Occipital lobe (tissue), 2 donors: ENCODE data around the gene SUCO. TPM values are rescaled to one million over a fixed set of nuclear protein-coding genes. Genes with fewer than 3 reads are reported as not detected.
"Not testable (repeated sequence)": the region's sequence is repeated elsewhere in the genome, so short reads cannot be mapped to it uniquely, and the experiment has no call there.

ENCODE experiments used
- DNase-seq: peaks from one replicate; lab custom pipeline; 2025; lab: John Stamatoyannopoulos, UW
- total RNA-seq: library from RNA; depleted of rRNA; stranded (reverse); fragments of >200 nt; gene quantifications from one replicate; pipeline ENCODE4 v1.2.3, GENCODE V29; 2014

The SUCO gene
- total RNA-seq, 1 donor from 2014 or later, result 108 TPM

DNA sequence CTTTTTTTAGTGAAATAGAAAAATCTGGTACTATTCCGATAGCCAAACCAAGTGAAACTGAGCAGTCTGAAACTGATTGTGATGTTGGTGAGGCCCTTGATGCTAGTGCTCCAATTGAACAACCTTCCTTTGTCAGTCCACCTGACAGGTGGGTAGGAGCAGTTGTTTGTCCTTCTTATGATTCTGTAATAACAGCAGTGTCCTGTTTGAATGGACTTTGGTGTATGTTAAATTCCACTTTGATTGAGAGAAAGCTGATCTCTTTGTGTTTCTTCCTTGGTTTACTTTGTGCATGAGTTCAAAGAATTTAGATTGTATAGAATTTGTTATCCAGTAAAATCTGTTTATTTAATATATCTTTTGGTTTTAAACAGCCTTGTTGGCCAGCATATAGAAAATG, 24.3 kb downstream of the SUCO start:
- DNase-seq, result no peak

DNA sequence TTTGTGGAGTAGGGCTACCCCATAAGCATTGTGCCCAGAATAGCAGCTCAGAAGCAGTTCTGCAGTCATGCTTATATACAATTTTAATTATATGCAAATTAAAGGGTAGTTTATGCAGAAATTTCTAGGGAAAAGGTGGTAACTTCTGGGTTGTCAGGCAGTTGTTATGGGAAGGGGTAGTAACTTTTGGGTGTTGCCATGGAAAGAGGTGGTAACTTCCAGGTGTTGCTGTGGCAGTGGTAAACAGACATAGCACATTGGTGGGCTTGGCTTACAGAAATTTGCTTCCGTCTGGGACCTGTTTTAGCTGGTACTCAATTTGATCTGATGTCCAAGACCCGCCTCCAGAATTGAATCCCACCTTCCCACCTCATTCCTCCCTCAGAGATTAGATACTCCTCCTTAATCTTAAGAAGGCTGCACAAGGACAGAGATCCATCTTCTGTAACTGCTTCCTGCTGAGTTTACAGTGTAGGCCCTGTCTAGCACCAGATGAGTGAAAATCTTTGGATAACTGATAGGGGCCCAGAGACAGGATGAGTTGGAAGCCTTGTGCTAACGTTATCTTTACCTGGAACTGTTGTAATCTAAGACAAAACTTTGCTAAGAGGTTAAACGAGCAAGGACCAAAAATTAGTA, 26.7 kb downstream of the SUCO start:
- DNase-seq, result no peak

DNA sequence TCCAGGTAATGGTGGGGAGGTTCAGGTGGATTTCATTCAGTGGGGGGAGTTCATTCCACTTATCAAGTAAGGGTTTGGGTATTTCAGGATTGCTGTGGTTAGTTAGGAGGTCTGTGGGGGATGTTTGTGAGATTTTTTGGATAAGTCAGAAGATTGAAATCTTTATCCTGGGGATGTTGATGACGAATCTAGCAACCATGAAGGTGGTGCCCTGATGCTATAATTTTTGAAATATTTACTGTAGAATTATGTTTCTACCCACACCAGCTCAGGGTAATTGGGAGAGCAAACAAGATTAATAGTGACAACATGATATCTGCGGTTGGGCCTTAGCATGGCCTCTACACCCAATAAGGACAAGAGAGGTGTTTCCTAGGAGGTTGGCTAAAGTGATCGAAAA, 28.3 kb downstream of the SUCO start:
- DNase-seq, result no peak

DNA sequence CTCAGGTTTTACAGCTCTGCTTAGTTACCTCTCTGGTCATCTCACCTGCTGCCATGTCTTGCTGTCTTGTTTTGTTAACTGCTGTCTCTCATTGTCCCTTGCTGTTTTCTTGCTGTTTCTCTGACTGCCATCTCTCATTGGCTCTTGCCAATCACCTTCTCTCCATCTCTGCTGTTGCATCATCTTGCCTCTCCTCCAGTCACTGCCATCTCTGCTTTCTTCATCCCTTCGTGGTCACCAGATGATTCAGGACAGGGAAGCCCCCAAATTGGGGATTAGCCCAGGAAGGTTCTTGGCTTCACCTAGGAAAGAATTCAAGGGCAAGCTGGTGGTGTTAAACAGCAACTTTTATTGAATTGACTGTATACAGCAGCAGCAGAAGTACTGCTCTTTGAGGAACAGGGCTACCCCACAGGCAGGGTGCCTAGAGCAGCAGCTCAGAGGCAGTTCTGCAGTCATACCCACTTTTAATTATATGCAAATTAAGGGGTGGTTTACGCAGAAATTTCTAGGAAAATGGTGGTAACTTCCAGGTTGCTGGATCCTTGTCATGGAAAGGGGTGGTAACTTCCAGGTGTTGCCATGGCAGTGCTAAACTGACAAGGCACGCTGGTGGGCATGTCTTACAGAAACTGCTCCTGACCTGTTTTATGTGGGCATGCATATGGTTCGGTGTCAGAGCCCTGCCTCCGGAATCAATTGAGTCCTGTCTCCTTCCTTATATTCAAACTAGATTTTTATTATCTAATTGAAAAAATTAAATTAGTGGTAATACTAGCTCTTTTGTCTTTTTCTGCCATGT, 33.4 kb downstream of the SUCO start:
- DNase-seq, result no peak

DNA sequence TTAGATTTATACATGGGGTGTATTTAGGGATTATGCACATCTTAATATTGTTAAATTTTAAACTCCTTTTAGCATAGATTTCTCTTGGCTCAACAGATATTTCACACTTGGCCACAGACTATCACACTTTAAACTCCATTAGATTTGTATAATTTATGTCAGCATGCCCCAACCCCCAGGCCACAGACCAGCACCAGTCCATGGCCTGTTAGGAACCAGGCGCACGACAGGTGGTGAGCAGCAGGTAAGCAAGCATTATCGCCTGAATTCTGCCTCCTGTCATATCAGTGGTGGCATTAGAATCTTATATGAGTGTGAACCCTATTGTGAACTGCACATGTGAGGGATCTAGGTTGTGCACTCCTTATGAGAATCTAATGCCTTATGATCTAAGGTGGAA, 34.8 kb downstream of the SUCO start:
- no peak for DNase-seq

DNA sequence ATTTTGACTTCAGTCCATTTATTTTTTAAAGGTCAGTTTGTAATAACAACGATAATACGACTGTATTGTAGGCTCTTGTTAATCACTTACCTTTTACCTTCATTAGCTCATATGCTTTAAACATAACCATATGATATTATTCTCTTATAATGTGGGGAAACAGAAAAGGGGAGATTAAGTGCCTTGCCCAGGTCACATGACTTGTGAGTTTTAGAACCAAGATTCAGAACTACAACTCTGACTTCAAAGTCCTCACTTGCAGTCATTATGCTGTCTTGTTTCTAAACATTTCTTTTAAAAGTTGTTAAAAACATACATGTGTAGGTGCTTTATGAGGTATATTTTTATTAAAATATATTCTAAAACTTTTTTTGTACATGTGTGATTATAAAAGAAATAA, 41.1 kb downstream of the SUCO start:
- no peak for DNase-seq

DNA sequence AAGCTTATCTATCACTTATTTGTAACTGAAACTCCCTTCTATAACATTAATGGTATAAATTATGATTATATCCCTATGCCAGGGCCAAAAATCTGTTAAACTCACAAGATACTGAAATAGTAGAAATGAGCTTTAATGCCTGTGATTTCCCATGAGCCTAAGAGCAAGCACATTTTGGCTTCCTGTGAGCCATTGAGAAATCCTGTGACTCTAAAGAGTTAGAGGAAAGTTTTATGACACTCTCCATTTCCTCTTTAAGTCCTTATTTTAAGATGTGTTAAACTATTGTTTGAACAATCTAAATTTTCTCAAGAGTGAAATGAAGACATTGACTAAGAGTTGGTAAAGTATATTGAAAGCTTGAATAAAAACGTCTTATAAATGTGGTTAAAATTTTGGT, 45.6 kb downstream of the SUCO start:
- DNase-seq, result no peak

DNA sequence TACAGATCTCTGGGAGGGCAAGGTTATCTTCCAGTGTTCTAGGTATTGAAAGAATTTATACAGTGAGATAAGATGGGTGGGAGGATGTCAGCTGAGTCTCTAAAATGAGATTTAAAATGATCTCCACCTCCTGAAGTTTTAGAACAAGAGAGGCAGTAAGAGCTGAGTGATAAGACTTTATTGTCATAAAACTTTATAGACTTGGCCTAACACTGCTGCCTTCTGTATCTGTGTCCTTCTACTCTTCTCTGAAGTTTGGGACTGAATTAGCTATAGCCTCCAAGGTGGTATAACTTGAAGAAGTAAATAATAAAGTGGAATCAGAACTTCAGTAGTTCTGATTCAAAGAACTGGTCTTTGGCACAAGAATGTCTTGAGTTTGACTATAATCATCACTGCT, 48.3 kb downstream of the SUCO start:
- no peak for DNase-seq

DNA sequence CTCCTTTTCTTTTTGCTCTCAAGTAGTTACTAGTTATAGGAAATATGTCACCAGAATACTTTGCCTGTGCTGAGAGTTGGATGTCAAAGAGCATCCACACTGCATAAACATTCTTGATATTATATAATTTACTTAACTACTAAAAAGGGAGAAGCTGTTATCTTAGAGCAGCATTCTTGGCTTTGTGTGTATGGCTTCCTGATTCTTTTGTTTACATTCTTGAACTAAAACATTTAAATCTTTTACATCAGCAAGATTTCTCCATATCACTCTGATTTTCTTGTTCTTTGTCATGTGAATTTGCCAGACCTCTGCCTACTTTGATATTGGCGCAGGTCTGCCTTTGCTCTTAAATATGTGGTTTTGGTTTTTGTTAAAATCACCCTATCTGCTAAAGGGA, 48.8 kb downstream of the SUCO start:
- DNase-seq, result no peak

DNA sequence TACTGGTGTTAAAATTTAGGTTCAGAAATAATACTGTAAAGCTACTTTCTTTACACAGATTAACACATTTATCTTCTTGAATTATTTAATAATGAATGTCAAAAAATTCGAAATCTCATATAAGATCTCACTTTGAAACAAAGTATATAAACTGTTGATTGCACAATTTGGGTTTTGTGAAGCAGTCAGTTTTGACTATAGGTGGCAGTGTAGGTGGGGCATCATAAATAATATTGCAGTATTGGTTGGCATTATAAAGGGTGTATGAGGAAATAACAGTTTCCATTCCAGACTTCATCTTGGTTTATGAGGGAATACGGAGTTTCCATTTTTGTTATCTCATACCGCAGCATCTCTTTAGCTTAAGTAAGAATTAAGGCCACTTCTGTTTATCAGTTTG, 49.9 kb downstream of the SUCO start:
- no peak for DNase-seq

DNA sequence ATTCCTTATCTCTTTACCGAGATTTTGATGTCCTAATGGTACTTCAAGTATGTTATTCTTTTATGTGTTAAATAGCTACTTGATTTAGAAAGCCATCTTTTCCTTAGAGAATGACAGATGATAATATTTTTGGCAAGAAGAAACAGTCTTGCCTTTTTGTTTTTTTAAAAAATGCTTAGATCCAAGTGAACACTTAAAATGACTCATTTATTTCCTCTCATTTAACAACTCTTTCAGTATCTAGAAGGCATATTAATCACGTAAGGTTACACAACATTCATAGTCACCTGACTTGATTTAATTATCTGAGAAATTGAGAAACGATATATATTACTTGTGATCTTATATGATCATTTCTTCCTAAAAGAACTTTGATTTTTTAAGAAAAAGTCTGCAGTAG, 52.4 kb downstream of the SUCO start:
- no peak for DNase-seq

DNA sequence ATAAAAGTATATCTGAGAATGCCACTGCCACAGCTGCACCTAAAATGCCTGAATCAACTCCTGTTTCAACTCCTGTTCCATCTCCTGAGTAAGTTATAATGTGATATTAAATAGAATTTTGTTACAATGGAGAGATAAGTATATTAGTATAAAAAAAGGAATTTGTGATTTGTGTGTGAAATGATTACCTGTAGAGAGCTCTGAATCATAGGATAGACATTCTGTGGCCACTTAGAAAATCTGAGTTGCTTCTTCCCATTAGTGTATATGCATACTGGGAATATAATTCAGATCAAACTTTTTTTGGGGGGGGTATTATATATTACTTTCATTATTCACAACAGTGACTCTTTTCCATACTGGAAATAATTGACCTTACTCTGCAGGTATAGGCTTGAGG, 52.9 kb downstream of the SUCO start:
- DNase-seq, result no peak

DNA sequence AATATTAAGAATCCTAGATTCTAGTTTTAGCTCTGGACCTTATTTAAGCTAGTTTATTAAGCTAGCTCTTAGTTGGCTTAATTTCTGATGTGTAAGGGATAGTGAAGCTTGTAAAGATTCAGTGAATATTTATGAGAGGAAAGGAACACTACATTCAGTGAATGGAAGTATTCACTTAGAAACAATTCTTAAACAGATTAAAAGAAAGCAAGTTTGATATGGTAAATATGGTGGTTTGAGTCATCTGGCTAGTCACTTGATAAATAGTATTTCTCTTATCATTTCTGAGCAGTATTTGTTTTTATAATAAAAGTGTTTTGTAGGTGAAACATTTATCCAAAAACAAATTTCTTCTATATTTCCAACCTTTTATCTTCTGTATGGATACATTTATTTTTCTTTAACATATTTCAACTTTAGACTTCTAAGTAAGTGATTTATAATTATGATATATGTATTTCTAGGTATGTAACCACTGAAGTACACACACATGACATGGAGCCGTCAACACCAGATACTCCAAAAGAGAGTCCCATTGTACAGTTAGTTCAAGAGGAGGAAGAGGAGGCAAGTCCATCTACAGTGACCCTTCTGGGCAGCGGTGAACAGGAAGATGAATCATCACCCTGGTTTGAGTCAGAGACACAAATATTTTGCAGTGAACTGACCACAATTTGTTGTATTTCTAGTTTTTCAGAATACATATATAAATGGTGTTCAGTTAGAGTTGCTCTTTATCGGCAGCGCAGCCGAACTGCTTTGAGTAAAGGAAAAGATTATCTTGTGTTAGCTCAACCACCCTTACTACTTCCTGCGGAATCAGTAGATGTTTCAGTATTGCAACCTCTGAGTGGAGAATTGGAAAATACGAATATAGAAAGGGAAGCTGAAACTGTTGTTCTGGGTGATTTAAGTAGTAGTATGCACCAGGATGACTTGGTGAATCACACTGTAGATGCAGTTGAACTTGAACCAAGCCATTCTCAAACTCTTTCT, 55.6 kb downstream of the SUCO start:
- no peak for DNase-seq

DNA sequence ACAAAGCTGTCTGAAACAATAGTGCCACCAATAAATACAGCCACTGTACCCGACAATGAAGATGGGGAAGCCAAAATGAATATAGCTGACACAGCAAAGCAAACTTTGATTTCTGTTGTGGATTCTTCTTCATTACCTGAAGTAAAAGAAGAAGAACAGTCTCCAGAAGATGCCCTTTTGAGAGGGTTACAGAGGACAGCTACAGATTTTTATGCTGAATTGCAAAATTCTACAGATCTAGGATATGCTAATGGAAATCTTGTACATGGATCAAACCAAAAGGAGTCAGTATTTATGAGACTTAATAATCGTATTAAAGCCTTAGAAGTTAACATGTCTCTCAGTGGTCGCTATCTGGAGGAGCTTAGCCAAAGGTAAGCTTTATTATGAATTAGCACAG, 56.6 kb downstream of the SUCO start:
- no peak for DNase-seq

DNA sequence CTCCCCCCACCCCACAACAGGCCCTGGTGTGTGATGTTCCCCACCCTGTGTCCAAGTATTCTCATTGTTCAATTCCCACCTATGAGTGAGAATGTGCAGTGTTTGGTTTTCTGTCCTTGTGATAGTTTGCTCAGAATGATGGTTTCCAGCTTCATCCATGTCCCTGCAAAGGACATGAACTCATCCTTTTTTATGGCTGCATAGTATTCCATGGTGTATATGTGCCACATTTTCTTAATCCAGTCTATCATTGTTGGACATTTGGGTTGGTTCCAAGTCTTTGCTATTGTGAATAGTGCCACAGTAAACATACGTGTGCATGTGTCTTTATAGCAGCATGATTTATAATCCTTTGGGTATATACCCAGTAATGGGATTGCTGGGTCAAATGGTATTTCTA, 58.5 kb downstream of the SUCO start:
- not testable (repeated sequence) for DNase-seq

DNA sequence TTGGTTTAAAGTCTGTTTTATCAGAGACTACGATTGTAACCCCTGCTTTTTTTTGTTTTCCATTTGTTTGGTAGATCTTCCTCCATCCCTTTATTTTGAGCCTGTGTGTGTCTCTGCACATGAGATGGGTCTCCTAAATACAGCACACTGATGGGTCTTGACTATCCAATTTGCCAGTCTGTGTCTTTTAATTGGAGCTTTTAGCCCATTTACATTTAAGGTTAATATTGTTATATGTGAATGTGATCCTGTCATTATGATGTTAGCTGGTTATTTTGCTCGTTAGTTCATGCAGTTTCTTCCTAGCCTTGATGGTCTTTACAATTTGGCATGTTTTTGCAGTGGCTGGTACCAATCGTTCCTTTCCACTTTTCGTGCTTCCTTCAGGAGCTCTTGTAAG, 62.1 kb downstream of the SUCO start:
- not testable (repeated sequence) for DNase-seq

DNA sequence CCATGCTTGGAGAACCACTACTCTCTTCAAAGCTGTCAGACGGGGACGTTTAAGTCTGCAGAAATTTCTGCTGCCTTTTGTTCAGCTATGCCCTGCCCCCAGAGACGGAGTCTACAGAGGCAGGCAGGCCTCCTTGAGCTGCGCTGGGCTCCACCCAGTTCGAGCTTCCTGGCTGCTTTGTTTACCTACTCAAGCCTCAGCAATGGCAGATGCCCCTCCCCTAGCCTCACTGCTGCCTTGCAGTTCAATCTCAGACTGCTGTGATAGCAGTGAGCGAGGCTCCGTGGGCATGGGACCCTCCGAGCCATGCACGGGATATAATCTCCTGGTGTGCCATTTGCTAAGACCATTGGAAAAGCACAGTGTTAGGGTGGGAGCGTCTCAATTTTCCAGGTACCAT, 63.8 kb downstream of the SUCO start:
- not testable (repeated sequence) for DNase-seq

DNA sequence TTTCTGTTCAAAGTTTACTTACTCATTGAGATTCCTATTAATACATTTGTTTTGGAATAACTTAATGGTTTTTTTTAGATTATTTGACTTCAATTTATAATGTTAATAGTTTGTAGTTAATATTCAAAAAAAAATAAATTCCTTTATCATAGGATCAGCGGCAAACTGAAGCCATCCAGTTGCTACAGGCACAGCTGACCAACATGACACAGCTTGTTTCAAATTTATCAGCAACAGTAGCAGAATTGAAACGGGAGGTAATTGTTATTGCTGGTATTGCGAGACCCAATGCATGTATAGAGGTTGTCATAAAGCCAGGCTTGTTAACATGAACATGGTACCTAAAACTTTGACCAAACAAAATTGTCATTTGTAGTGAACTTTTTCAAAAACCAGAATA, 67.0 kb downstream of the SUCO start:
- no peak for DNase-seq

DNA sequence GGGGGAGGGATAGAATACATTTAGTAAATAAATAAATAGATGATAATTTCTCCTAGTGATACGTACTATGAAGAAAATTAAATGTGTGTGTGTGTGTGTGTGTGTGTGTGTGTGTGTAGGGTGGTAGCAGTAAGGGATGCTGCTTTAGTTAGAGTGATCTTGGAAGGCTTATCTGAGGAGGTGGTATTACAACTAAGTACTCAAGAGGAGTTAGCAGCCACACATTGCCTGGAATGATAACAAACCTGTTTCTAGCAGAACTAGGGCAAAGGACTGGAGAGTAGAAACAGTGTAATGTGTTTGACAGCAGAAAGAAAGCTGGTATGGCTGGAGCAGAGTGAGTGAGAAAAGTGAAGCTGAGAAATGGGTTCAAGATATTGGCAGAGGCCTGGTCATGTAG, 67.7 kb downstream of the SUCO start:
- no peak for DNase-seq

DNA sequence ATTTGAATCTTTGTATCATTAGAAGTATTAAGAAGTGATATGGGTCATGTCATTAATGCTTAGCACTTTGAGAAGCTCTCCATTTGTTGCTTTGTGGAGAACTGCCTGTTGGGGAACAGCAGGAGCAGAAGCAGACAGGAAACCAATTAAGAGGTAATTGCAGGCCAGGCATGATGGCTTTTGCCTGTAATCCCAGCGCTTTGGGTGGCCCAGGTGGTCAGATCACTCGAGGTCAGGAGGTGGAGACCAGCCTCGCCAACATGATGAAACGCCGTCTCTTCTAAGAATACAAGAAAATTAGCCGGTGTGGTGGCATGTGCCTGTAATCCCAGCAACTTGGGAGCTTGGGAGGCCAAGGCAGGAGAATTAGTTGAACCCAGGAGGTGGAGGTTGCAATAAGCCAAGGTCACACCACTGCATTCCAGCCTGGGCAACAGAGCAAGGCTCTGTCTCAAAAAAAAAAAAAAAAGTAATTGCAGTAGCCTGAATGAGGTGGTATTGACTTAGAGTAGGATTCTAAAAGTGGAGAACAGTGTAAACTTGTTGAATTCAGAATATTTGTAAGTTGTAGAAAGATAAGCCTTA, 68.2 kb downstream of the SUCO start:
- no peak for DNase-seq

DNA sequence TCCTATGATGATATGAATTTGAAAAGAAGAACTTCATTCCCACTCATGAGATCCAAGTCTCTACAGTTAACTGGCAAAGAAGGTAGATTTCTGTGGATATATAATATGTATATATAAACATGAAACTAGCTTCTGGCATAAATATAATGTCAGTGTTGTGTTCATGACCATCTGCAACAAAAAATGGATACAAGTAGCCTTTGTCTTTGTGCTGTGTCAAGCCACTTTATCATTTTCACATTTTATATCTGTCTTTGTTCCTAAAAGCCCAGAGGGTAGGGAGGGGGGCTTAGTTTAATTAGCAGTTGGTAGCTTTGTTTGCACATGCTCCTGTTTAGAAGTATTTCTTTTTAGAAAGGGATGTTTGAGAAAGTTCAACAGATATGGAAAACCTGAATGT, 69.8 kb downstream of the SUCO start:
- DNase-seq, result no peak

DNA sequence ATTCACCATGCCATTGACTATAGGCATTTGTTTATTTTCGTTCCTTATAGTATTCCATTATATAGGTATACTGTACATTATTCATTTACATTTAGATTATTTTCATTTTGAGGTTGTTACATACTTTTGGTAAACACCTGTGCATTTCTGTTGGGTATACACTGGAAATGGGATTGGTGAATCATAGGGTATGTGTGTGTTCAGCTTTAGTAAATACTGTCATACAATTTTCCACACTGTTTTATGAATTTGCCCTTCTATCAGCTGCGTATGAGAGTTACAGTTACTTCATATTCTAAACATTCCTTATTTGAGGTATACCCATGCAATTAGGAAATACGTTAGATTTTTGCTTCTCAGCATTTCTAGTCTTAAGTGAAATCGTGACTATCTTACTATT, 70.9 kb downstream of the SUCO start:
- DNase-seq, result no peak
